Activated naive CD4-positive, alpha-beta T cell treated with anti-CD3 and anti-CD28 coated beads, Interleukin-2, amount 50 U/mL, for 16 hours (primary cell): ENCODE data around the gene MICU1.

ENCODE experiments used
- DNase-seq: peaks from one replicate; pipeline ENCODE4 v3.0.0-alpha.2; 2020

Gene MICU1

DNA sequence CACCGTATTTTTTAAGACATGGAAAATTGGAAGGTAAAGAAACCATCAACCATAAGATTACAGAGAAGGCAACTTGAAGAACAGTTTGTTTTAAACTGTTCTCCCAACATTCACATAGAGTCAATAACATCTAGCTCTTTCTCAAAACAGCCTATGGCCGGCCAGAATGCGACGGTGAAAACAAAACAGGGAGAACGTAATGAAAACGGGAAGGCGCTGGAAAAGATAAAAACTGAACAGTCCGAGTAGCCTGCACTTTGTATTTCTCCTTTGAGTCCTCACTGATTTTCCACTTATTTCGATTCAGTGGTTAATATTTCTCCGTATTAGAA lies 637 bp downstream of the MICU1 start:
- DNase-seq, result no peak

DNA sequence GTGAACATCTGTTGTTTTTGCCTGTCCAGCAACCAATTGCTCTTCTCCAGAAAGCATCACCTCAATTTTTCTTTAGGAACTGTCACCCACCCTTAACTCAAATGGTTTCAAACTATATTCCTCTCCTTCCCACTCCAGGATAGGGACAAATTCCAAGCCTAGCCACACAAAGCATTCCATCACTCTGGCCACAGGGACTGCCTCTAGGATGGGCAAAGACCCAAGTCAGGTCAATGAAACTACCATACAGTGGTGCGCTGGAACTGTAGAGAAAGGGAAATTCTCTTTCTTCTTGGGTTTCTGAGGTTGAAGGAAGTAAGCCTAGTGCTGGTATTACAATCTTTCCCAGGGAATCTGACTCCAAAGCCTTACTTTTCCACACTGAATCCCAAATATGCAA lies 3.6 kb downstream of the MICU1 start:
- DNase-seq, result no peak

GRCh38 chr10:72616716-72617115 lies 9.2 kb downstream of the MICU1 start:
- no peak for DNase-seq

- no peak for DNase-seq
Measured at GRCh38 chr10:72615970-72616369, 9.9 kb downstream of the MICU1 start.

- no peak for DNase-seq
Measured at GRCh38 chr10:72612203-72612826, 13.6 kb downstream of the MICU1 start.

DNA sequence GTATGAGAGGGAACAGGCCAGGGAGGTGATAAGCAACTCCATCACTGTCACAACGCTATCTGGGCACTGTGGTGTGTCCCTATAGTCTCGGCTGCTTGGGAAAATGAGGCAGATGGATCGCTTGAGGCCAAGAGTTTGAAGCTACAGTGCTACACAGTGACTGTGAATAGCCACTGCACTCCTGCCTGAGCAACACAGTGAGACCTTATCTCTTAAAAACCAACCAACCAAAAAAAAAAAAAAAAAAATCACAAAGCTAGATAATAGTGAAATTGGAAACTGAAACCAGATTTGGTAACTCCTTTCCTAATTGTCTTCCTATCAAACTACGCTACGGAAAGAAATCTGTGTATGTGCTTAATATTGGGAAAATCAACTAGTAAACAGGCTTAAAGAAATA lies 14.1 kb downstream of the MICU1 start:
- no peak for DNase-seq

GRCh38 chr10:72610466-72610865 lies 15.4 kb downstream of the MICU1 start:
- no peak for DNase-seq

- DNase-seq, result no peak
Measured at GRCh38 chr10:72605122-72605521, 20.8 kb downstream of the MICU1 start.

DNA sequence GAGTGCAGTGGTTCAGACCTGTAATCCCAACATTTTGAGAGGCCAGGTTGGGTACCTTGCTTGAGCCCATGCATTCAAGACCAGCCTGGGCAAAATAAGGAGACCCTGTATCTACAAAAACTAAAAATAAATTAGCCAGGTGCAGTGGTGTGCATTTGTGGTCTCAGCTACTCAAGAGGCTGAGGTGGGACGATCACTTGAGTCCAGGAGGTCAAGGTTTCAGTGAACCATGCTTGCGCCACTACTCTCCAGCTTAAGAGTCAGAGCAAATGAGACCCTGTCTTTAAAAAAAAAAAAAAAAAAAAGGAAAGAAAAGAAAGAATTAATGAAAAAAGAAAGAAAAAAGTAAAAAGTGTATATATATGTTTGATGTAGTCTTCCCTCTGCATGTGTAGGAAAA lies 24.7 kb downstream of the MICU1 start:
- no peak for DNase-seq

DNA sequence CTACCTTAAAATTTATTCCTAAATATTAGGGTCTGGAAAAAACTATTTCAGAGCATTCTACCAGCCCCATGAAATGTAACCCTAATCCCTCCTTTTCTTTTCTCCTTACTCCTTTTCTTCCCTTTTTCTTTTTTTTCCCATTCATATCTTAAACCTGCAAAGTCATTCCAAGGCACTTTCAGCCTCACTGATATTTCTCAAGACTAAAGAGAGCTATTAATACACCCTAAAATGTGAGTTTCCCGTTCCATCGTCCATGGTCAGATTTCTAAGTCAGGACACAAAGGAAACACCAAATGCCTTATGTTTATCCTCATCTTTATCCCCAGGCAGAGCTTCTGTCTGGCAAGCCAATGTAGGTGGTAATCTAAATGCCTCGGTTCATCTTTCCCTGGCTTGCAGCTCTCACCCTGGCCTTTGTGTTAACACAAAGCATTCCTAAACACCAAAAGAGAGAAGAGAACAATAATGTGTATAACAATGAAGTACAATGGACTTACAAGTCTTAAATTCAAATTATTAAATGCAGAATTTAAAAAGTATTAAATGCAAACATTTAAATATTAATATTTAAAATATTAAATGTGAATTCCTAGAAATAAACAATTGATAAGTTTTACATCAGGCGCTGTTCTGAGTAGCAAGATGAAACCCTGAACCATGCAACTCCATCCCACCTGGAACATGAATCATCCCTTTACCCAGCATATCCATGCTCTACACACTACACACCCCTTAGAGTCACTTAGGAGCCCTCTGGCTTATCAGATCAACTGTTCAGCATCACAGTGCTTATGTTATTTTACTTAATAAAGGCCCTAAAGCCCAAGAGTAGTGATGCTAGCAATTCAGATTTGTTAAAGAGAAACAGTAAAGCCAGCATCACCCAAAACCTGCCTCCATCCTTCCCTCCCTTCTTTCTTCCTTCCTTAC lies 26.8 kb downstream of the MICU1 start:
- no peak for DNase-seq

GRCh38 chr10:72597897-72598296 lies 28.0 kb downstream of the MICU1 start:
- DNase-seq, result no peak

- DNase-seq, result no peak
Measured at GRCh38 chr10:72595436-72595835, 30.4 kb downstream of the MICU1 start.

DNA sequence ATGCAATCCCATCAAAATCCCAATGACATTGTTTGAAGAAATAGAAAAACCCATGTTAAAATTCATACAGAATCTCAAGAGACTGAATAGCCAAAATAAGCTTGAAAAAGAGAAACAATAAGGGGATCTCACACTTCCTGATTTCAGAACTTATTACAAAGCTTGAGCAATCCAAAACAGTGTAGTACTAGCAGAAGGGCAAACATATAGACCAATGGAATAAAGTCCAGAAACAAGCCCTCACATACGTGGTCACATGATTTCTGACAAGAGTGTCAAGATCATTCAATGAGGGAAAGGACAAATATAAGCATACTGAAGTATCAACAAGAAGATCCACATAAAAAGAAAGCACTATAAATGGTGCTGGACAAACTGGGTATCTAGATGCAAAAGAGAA lies 31.9 kb downstream of the MICU1 start:
- DNase-seq, result no peak

DNA sequence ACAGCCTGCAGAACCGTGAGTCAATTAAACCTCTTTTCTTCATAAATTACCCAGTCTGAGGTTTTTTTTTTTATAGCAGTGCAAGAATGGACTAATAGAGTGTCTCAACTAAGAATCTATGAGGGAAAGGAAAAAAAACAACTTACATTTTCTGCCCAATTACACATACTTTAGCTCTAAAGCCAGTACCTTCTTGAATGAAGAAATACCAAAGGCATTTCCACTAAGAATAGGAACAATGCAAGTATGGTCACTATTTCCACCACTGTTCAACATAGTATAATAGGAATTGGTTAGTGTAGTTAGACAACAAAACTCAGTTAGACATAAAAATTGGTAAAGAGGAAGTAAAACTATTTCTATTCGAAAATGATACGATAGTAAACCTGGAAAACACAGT lies 37.6 kb downstream of the MICU1 start:
- no peak for DNase-seq

GRCh38 chr10:72587568-72587967 lies 38.3 kb downstream of the MICU1 start:
- no peak for DNase-seq

DNA sequence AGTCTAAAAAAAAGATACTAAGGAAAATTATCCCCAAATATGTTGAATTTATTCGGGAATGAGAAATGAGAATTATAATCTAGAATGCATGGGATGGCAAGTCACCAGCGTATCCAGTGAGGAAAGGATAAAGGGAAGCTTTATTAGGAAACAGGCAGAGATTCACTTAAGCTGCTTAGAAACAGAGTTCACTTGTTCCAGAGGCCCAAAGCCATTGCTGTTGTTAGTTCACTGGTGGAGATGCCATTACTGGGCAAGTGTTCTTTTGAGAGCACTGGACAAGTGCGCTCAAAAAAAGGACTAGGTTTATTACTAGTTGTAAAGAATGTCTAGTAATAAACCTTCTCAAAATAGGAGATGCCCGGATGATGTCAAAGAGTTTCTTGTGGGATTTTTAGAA lies 51.2 kb downstream of the MICU1 start:
- no peak for DNase-seq

DNA sequence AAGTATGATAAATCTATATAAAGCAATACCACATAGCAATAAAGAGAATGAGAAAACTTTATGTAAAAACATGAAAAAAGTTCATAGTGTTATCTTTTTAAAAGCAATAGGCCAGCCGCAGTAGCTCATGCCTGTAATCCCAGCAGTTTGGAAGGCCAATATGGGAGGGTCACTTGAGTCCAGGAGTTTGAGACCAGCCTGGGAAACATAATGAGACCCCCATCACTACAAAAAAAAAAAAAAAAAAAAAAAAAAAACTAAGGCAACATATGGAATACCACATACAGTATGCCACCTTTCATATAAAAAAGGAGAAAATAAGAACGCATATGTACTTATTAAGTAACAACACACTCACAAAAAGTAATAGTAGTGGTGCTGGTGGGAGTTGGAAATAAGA lies 52.8 kb downstream of the MICU1 start:
- no peak for DNase-seq

DNA sequence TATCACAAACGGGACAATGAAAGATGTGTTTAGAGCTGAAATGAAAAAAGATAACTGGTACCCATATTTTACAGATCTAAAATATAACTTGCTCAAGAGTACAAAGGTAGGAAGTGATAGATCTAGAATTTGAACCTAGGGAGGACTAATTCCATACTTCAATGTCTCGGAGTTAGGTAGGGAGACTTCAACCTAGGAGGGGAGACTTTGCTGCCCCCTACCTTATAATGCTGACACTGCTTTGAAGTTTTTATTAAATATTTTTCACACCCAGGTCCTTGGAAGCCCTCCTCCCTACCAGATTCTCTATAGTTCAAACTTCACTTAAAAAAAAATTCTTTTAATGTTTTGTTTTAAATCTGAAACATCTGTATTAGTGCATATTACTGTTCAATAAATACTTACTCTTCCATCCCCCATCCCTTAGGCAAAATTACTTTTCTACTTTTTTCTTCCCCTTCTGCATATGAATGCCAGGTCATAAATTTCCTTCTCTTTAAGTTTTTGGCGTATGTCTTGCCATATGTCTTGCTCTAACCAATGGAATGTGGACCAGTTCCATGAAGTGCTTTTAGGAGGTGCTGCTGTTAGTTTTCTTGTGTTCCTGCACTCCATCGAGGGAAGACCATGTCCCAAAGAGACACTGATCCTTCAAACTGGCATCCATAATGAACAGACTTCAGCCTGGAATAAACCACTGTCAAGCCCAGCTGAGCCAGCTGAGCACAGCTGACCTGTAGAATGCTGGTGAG lies 57.8 kb downstream of the MICU1 start:
- DNase-seq, result no peak

- no peak for DNase-seq
Measured at GRCh38 chr10:72567421-72567820, 58.5 kb downstream of the MICU1 start.

DNA sequence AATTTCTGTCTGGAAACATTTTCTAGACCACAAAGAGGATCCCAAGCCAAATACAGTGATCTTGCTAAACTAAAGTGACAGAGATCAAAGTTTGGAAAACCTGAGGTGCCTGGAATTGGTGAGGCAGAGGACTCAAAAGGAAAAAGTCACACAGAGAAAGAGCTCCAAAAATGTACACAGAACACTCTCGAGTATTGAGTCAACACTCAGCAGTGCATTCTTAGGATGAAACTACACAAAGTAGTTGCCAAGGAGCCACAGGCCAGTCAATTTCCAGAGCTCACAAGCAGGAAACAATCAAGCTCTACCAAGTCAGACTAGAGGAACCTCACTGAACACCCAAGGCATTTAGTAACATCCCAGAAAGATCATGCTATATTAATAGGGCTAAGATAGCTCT lies 61.3 kb downstream of the MICU1 start:
- no peak for DNase-seq

- DNase-seq, result peak; percentile 16
Measured at GRCh38 chr10:72563327-72563932, 62.4 kb downstream of the MICU1 start.

DNA sequence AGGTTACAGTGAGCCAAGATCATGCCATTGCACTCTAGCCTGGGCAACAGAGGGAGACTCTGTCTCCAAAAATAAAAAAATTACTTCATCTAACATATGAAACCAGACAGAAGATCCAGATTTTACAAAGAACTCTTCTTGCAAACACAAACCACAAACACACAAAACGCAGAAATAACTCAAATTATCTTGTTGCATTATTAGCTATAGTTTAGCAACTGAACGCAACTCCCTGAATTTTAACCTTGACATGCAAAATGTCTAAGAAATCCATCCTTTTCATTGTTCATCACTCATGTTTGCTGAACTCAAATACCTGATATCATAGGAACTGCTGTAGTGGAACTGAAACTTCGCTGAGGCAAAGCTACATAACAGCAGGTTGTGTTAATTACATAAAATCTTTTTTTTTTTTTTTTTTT lies 64.1 kb downstream of the MICU1 start:
- no peak for DNase-seq

DNA sequence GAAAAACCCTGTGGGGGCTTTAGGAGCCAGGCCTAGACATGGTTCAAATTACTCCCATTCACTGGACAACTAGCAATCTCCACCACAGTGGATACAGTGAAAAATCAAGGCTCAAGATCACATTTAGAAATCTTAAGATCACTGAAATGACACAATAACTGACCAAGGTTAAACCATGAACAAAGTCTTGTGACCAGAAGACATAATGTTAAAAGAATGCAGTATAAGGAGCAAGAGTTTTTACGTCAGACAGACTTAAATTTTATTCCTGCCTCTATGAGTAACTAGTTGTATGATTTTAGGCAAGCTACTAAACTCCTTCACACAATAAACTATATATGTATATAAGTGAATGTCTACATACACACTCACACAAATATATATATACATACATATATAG lies 68.5 kb downstream of the MICU1 start:
- DNase-seq, result no peak

- DNase-seq, result no peak
Measured at GRCh38 chr10:72552857-72553256, 73.0 kb downstream of the MICU1 start.
